Amniotic stem cell (primary cell): ENCODE results near the gene TTR.
A peak's percentile ranks its signal among the peaks of the same experiment; 100 is the strongest.

ENCODE experiments used
- DNase-seq: peaks from one replicate; lab custom pipeline; 2025; lab: John Stamatoyannopoulos, UW

The TTR gene

GRCh38 chr18:31591628-31592027, at the start of gene TTR:
TTR (plus strand) TSS chr18:31591877; CDS start chr18:31591903, 26 bp downstream.
- DNase-seq = no peak

GRCh38 chr18:31546476-31546875, 45.2 kb upstream of the TTR start:
- no peak for DNase-seq

- DNase-seq = no peak
These were observed 42.8 kb upstream of the TTR start for GRCh38 chr18:31548853-31549252.

GRCh38 chr18:31549416-31549815, 42.3 kb upstream of the TTR start:
- no peak for DNase-seq

GRCh38 chr18:31551883-31552282, 39.8 kb upstream of the TTR start:
- no peak for DNase-seq

GRCh38 chr18:31553800-31554199, 37.9 kb upstream of the TTR start:
- DNase-seq = no peak

GRCh38 chr18:31554776-31555175, 36.9 kb upstream of the TTR start:
- no peak for DNase-seq

GRCh38 chr18:31555971-31556747, 35.5 kb upstream of the TTR start:
- peak; percentile 9 for DNase-seq

GRCh38 chr18:31557446-31557845, 34.2 kb upstream of the TTR start:
- no peak for DNase-seq

GRCh38 chr18:31558567-31558966, 33.1 kb upstream of the TTR start:
- DNase-seq = no peak

- no peak for DNase-seq
These were observed 29.0 kb upstream of the TTR start for GRCh38 chr18:31562726-31563125.

GRCh38 chr18:31563778-31564177, 27.9 kb upstream of the TTR start:
- DNase-seq = no peak

GRCh38 chr18:31565345-31565744, 26.3 kb upstream of the TTR start:
- no peak for DNase-seq

GRCh38 chr18:31565782-31566512, 25.7 kb upstream of the TTR start:
- DNase-seq = no peak

- DNase-seq = no peak
These were observed 24.9 kb upstream of the TTR start for GRCh38 chr18:31566576-31567306.

GRCh38 chr18:31572368-31572767, 19.3 kb upstream of the TTR start:
- no peak for DNase-seq

GRCh38 chr18:31573051-31573450, 18.6 kb upstream of the TTR start:
- DNase-seq = no peak

GRCh38 chr18:31574359-31574758, 17.3 kb upstream of the TTR start:
- DNase-seq = no peak

- no peak for DNase-seq
These were observed 16.0 kb upstream of the TTR start for GRCh38 chr18:31575515-31576257.

GRCh38 chr18:31576670-31577069, 15.0 kb upstream of the TTR start:
- DNase-seq = no peak

GRCh38 chr18:31577195-31577594, 14.5 kb upstream of the TTR start:
- DNase-seq = no peak

GRCh38 chr18:31578126-31578525, 13.6 kb upstream of the TTR start:
- no peak for DNase-seq
